Measurements from ENCODE around the gene HDAC9.
"Not testable (repeated sequence)": the region's sequence is repeated elsewhere in the genome, so short reads cannot be mapped to it uniquely, and the experiment has no call there.

GRCh38 chr7:18990700-18991099, 495.2 kb downstream of the HDAC9 start:
- TF ChIP-seq OSR1 (CRISPR knock-in tag; IDR thresholded peaks at IDR 0.05); ZNF565 (CRISPR knock-in tag; conservative IDR thresholded peaks at IDR 0.05; ENCODE audit: low read depth): not testable (repeated sequence)

Measured in SK-N-SH treated with all-trans-retinoic acid at 6 μM for 48 hours (cell line).